SU-DHL-6 (cell line): ENCODE results near the gene SLC38A1.

Source experiments
- EZH2phosphoT487 ChIP-seq: fragments of 200-600 bp; sonication (generic), shearing (Covaris generic); conservative IDR thresholded peaks from 2 replicates; pipeline ENCODE4 v1.6.1; 2018; ENCODE audit warnings: mild to moderate bottlenecking, antibody characterized with exemption, low read length, moderate library complexity, mixed read lengths
- TF ChIP-seq, protein P1 (sequence below): fragments of 200-600 bp; sonication (generic); IDR thresholded peaks from one replicate; pipeline ENCODE4 v1.5.1; 2017; ENCODE audit warnings: antibody characterized with exemption, mild to moderate bottlenecking, low read length, moderate library complexity; ENCODE audit not compliant: insufficient read depth, poor library complexity, severe bottlenecking

GRCh38 chr12:46207644-46208043, 61.2 kb downstream of the SLC38A1 start:
- TF ChIP-seq, protein P1, sequence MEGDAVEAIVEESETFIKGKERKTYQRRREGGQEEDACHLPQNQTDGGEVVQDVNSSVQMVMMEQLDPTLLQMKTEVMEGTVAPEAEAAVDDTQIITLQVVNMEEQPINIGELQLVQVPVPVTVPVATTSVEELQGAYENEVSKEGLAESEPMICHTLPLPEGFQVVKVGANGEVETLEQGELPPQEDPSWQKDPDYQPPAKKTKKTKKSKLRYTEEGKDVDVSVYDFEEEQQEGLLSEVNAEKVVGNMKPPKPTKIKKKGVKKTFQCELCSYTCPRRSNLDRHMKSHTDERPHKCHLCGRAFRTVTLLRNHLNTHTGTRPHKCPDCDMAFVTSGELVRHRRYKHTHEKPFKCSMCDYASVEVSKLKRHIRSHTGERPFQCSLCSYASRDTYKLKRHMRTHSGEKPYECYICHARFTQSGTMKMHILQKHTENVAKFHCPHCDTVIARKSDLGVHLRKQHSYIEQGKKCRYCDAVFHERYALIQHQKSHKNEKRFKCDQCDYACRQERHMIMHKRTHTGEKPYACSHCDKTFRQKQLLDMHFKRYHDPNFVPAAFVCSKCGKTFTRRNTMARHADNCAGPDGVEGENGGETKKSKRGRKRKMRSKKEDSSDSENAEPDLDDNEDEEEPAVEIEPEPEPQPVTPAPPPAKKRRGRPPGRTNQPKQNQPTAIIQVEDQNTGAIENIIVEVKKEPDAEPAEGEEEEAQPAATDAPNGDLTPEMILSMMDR = no peak
- no peak for TF ChIP-seq EZH2phosphoT487
